CD4-positive, alpha-beta T cell treated with Interleukin-21 for 1 hour (primary cell): Measurements from ENCODE around the gene TECPR1.

Source experiments
- DNase-seq: peaks from one replicate; pipeline ENCODE4 v3.0.0-alpha.2; 2020

TECPR1 gene

GRCh38 chr7:98242342-98242741 lies 9.7 kb downstream of the TECPR1 start:
- DNase-seq: no peak

- no peak for DNase-seq
Observed at GRCh38 chr7:98241674-98242241, 10.3 kb downstream of the TECPR1 start.

- DNase-seq: peak; percentile 9
Observed at GRCh38 chr7:98240961-98241673, 10.9 kb downstream of the TECPR1 start.

- no peak for DNase-seq
Observed at GRCh38 chr7:98238976-98239375, 13.1 kb downstream of the TECPR1 start.

GRCh38 chr7:98238076-98238475 lies 14.0 kb downstream of the TECPR1 start:
- no peak for DNase-seq

GRCh38 chr7:98236355-98237185 lies 15.5 kb downstream of the TECPR1 start:
- no peak for DNase-seq

GRCh38 chr7:98235901-98236300 lies 16.1 kb downstream of the TECPR1 start:
- DNase-seq: no peak

- DNase-seq: no peak
Observed at GRCh38 chr7:98234429-98235147, 17.4 kb downstream of the TECPR1 start.

GRCh38 chr7:98233219-98234070 lies 18.6 kb downstream of the TECPR1 start:
- no peak for DNase-seq

GRCh38 chr7:98232799-98233198 lies 19.2 kb downstream of the TECPR1 start:
- no peak for DNase-seq

GRCh38 chr7:98232263-98232585 lies 19.8 kb downstream of the TECPR1 start:
- no peak for DNase-seq

GRCh38 chr7:98231493-98232262 lies 20.4 kb downstream of the TECPR1 start:
- no peak for DNase-seq

GRCh38 chr7:98230746-98231471 lies 21.1 kb downstream of the TECPR1 start:
- DNase-seq: no peak

- DNase-seq: no peak
Observed at GRCh38 chr7:98229991-98230745, 21.9 kb downstream of the TECPR1 start.

- DNase-seq: no peak
Observed at GRCh38 chr7:98229441-98229840, 22.6 kb downstream of the TECPR1 start.

GRCh38 chr7:98228801-98229200 lies 23.2 kb downstream of the TECPR1 start:
- DNase-seq: no peak

- no peak for DNase-seq
Observed at GRCh38 chr7:98227939-98228338, 24.1 kb downstream of the TECPR1 start.

GRCh38 chr7:98225913-98226614 lies 26.0 kb downstream of the TECPR1 start:
- DNase-seq: no peak

- DNase-seq: no peak
Observed at GRCh38 chr7:98224701-98225181, 27.3 kb downstream of the TECPR1 start.
